K562 (cell line): ENCODE results near the gene RPTOR. TPM values are rescaled to one million over a fixed set of nuclear protein-coding genes. Genes with fewer than 3 reads are reported as not detected.

Experiments used
- ATAC-seq: fragments of 200-7000 bp; cut with Tn5 transposase; 3 replicates; pipeline ENCODE4 v1.9.1; 2020; ENCODE audit warnings: moderate library complexity
- BruUV-seq: library from RNA; stranded (reverse); fragments of 400-500 nt; replicated peaks from 2 replicates; lab custom pipeline; 2021; lab: Mats Ljungman, UMichigan
- CTCF ChIA-PET: fragments of 300-600 bp; formaldehyde crosslinking; extraction: SDS; loops from one replicate; lab custom pipeline; 2021; ENCODE audit warnings: low intra/inter-chr PET ratio; lab: Yijun Ruan, JAX
- POLR2A ChIA-PET: fragments of 300-600, 350-650 bp; sonication (Branson Sonifier 250); formaldehyde crosslinking; extraction: SDS; loops from one replicate; lab custom pipeline; 2021; ENCODE audit warnings: antibody characterized with exemption, inconsistent platforms; lab: Yijun Ruan, JAX
- DNase-seq, 4 experiments: peaks; one replicate each; pipeline versions ENCODE4 v3.0.0 to v3.0.0-alpha.2; 2011 to 2018; ENCODE audit warnings: low spot score in 3 of 4, mixed read lengths in 3 of 4; ENCODE audit errors: extremely low read depth in 1 of 4
- FAIRE-seq: peaks from 2 replicates; lab custom pipeline; 2011; peaks lifted over from hg19 to GRCh38; lab: Jason Lieb, UNC
- H2AFZ ChIP-seq: 2 replicates; pipeline ENCODE4 v1.6.0; 2011; ENCODE audit warnings: low read depth, low read length, control low read depth, inconsistent platforms
- H3K27ac ChIP-seq: fragments of 200-600 bp; 3 replicates; pipeline ENCODE4 v1.8.0; 2011; ENCODE audit warnings: low read depth, mild to moderate bottlenecking, control low read depth, inconsistent platforms, low read length, moderate library complexity, mixed read lengths; ENCODE audit errors: extremely low read depth
- H3K27me3 ChIP-seq, 2 experiments: fragments of 300-600 bp in 1 of 2; 2 replicates in 1 of 2; 3 replicates in 1 of 2; pipeline versions ENCODE4 v1.6.0 to v1.8.0; 2011; ENCODE audit warnings: inconsistent platforms in 2 of 2, low read length in 2 of 2, mild to moderate bottlenecking in 1 of 2, mixed read lengths in 1 of 2, moderate library complexity in 1 of 2; ENCODE audit not compliant: control insufficient read depth in 2 of 2, insufficient read depth in 2 of 2
- H3K36me3 ChIP-seq: fragments of 300-600 bp; 3 replicates; pipeline ENCODE4 v1.8.0; 2011; ENCODE audit warnings: mild to moderate bottlenecking, low read length, inconsistent platforms; ENCODE audit not compliant: control insufficient read depth, insufficient read depth
- H3K4me1 ChIP-seq, 2 experiments: fragments of 200-600 bp in 1 of 2; replicated peaks in 1 of 2; 2 replicates in 1 of 2; 3 replicates in 1 of 2; pipeline versions ENCODE4 v1.5.1 to v1.8.0; 2011; ENCODE audit warnings: inconsistent platforms in 2 of 2, low read length in 2 of 2, mild to moderate bottlenecking in 1 of 2, mixed read lengths in 1 of 2, moderate library complexity in 1 of 2; ENCODE audit not compliant: control insufficient read depth in 2 of 2, insufficient read depth in 2 of 2
- H3K4me2 ChIP-seq: 2 replicates; pipeline ENCODE4 v1.6.1; 2011; ENCODE audit warnings: low read length, control low read depth, inconsistent platforms, mixed read lengths; ENCODE audit not compliant: insufficient read depth
- H3K4me3 ChIP-seq: fragments of 200-600 bp; sonication (generic), shearing (Covaris generic); 2 replicates; pipeline ENCODE4 v1.5.1; 2016; ENCODE audit warnings: control low read depth, inconsistent platforms
- H3K79me2 ChIP-seq: fragments of 200-600 bp; 3 replicates; pipeline ENCODE4 v1.8.0; 2011; ENCODE audit warnings: low read length, inconsistent platforms; ENCODE audit not compliant: control insufficient read depth, insufficient read depth
- H3K9ac ChIP-seq, 2 experiments: 2 replicates each; pipeline versions ENCODE4 v1.6.0 to v1.6.1; 2011; ENCODE audit warnings: low read depth in 2 of 2, low read length in 2 of 2, control low read depth in 1 of 2, inconsistent platforms in 1 of 2, mild to moderate bottlenecking in 1 of 2, mixed read lengths in 1 of 2; ENCODE audit not compliant: insufficient read depth in 1 of 2
- H3K9me1 ChIP-seq: one replicate; pipeline ENCODE4 v1.6.0; 2011; ENCODE audit warnings: inconsistent platforms, mild to moderate bottlenecking, low read length, moderate library complexity; ENCODE audit not compliant: control insufficient read depth, insufficient read depth
- H3K9me3 ChIP-seq: replicated peaks from 2 replicates; pipeline ENCODE4 v1.5.1; 2011; ENCODE audit warnings: low read depth, low read length, inconsistent platforms; ENCODE audit not compliant: control insufficient read depth, insufficient read depth
- H4K20me1 ChIP-seq: replicated peaks from 2 replicates; pipeline ENCODE4 v1.6.1; 2011; ENCODE audit warnings: low read length, inconsistent platforms, mixed read lengths; ENCODE audit not compliant: control insufficient read depth, insufficient read depth
- CREM ChIP-seq: IDR thresholded peaks from 2 replicates; pipeline ENCODE4 v1.6.1; 2014; ENCODE audit warnings: antibody characterized with exemption, low read depth
- FOXP1 ChIP-seq: sonication (generic); formaldehyde crosslinking; IDR thresholded peaks from 2 replicates; pipeline ENCODE4 v1.8.0; 2022; ENCODE audit warnings: mild to moderate bottlenecking, missing genetic modification reagents
- GATA2 ChIP-seq: sonication (generic); formaldehyde crosslinking; IDR thresholded peaks from 2 replicates; pipeline ENCODE4 v1.4.0; 2020; ENCODE audit warnings: mild to moderate bottlenecking, missing genetic modification reagents
- POLR2A ChIP-seq: fragments of 450-650 bp; conservative IDR thresholded peaks from 2 replicates; pipeline ENCODE4 v1.6.1; 2016
- RB1 ChIP-seq: fragments of 450-650 bp; IDR thresholded peaks from 2 replicates; pipeline ENCODE4 v1.6.1; 2017; ENCODE audit warnings: low read depth, mild to moderate bottlenecking
- RBBP5 ChIP-seq: fragments of 200-600 bp; sonication (generic); IDR thresholded peaks from 2 replicates; pipeline ENCODE4 v1.6.1; 2012; ENCODE audit warnings: borderline replicate concordance, mild to moderate bottlenecking, low read length, control low read depth, inconsistent platforms; ENCODE audit not compliant: insufficient read depth, poor library complexity, severe bottlenecking
- TCFL5 ChIP-seq: fragments of 250-450 bp; sonication (Bioruptor Pico); conservative IDR thresholded peaks from 2 replicates; pipeline ENCODE4 v1.6.1; 2021; ENCODE audit warnings: mild to moderate bottlenecking, moderate library complexity, matching md5 sums
- ZKSCAN3 ChIP-seq: fragments of 250-450 bp; sonication (Bioruptor Pico); IDR thresholded peaks from 2 replicates; pipeline ENCODE4 v1.4.0; 2020
- ZNF707 ChIP-seq: fragments of 250-450 bp; sonication (Bioruptor Pico); conservative IDR thresholded peaks from 2 replicates; pipeline ENCODE4 v1.8.0; 2022; ENCODE audit warnings: inconsistent platforms, mild to moderate bottlenecking, moderate library complexity
- ZNF76 ChIP-seq: fragments of 250-450 bp; sonication (Bioruptor Pico); IDR thresholded peaks from 2 replicates; pipeline ENCODE4 v1.4.0; 2020; ENCODE audit warnings: mild to moderate bottlenecking, moderate library complexity, borderline replicate concordance
- WGBS: fragments of 100-300 bp; shearing (Covaris generic); methylation state at CpG from one replicate; pipeline ENCODE4 v1.1.6; 2016; ENCODE audit warnings: low coverage, mixed read lengths; ENCODE audit not compliant: insufficient coverage; ENCODE audit errors: missing lambda C conversion rate; 5-methylcytosine and 5-hydroxymethylcytosine counted together
- in situ Hi-C: fragments of 300-500 bp; cut with MboI; formaldehyde crosslinking; loops from 4 replicates; pipeline ENCODE4 v1.15.0; 2018; ENCODE audit warnings: inconsistent platforms, mixed read lengths
- intact Hi-C: fragments of 100-400 bp; cut with micrococcal nuclease; formaldehyde crosslinking; loops from 2 replicates; pipeline ENCODE4 v1.14.2; 2022
- polyA plus RNA-seq, 8 experiments: library from polyadenylated mRNA; depleted of rRNA in 4 of 8; stranded (reverse) in 5 of 8; unstranded in 3 of 8; fragments of >200 nt; fragmentation: Nextera tagmentation in 2 of 8; fragmentation: Illumina TruSeq in 1 of 8; extraction: Ambion mirVana in 2 of 8; extraction: Trizol in 1 of 8; gene quantifications; 2 replicates each; pipeline versions ENCODE4 v1.2.1 to v1.2.3, GENCODE V29; 2011 to 2014; ENCODE audit warnings: inconsistent platforms in 1 of 8, missing spikeins in 1 of 8
- total RNA-seq, 7 experiments: library from RNA; depleted of rRNA in 6 of 7; stranded (reverse); fragments of >200 nt in 6 of 7; fragmentation: Illumina TruSeq in 2 of 7; extraction: Trizol in 2 of 7; gene quantifications; 2 replicates each; pipeline versions ENCODE4 v1.2.1 to v1.2.3, GENCODE V29; 2011 to 2021; ENCODE audit warnings: low replicate concordance in 1 of 7
- TF ChIP-seq, protein P1 (sequence below): fragments of 250-450 bp; sonication (Bioruptor Pico); IDR thresholded peaks from 2 replicates; pipeline ENCODE4 v1.8.0; 2022; ENCODE audit warnings: moderate library complexity, mild to moderate bottlenecking, inconsistent platforms

The RPTOR gene
- total and polyA plus RNA-seq, 9 of the 15 experiments (the other 6 are each of a cell fraction or from before 2014, with no cell fraction given): 0.24 to 54.1 (median 10.2) TPM

DNA sequence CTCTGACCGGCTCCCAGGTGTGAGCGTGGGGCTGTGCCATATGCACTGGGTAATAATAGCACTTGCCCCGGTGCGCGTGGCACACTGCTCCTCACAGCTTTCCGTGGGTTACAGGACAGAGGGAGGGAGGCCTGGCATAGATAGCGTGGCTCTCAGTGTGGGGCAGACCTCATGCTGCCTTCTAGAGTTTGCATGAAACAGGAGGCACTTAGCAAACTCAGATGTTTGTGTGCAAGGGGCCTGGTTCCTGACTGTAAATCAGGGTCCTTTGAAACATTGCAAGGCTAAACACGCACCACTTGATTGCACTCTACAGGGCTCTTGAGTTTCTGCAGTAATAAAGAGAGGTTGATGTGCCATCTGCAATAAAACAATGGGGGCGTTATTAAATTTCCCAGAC, 101.7 kb downstream of the RPTOR start:
- no peaks in the 10 kb centered on the region for H3K9me3 ChIP-seq

More for the DNA sequence above, 101.7 kb downstream of the RPTOR start:
- in situ Hi-C loops: no loop called here
- H2AFZ ChIP-seq: no peak overlapping the region
- no peaks in the 10 kb centered on the region for H3K9me1 ChIP-seq
- H3K27ac ChIP-seq: no peak overlapping the region
- H3K4me1 ChIP-seq: peaks cover 15 to 17% of the 10 kb centered on the region in 2 experiments; a peak in 4 of 5 replicates
- H3K36me3 ChIP-seq: peaks cover 11% of the 10 kb centered on the region; the same call in 2 of the 3 replicates
- intact Hi-C loops: loop anchor here (5.0 kb wide), 1 partner anchor 69 kb away; no protein-coding TSS in a partner anchor
- CTCF ChIA-PET: no interaction called here
- TF ChIP-seq, protein P1, sequence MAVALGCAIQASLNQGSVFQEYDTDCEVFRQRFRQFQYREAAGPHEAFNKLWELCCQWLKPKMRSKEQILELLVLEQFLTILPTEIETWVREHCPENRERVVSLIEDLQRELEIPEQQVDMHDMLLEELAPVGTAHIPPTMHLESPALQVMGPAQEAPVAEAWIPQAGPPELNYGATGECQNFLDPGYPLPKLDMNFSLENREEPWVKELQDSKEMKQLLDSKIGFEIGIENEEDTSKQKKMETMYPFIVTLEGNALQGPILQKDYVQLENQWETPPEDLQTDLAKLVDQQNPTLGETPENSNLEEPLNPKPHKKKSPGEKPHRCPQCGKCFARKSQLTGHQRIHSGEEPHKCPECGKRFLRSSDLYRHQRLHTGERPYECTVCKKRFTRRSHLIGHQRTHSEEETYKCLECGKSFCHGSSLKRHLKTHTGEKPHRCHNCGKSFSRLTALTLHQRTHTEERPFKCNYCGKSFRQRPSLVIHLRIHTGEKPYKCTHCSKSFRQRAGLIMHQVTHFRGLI: no peak
- TF ChIP-seq RBBP5: no peak
- TF ChIP-seq TCFL5 (CRISPR knock-in tag): no peak
- no peak for TF ChIP-seq ZKSCAN3
- no peak for TF ChIP-seq ZNF76 (CRISPR knock-in tag)
- no peak for TF ChIP-seq GATA2
- TF ChIP-seq FOXP1 (CRISPR knock-in tag): no peak
- no peak for TF ChIP-seq ZNF707 (CRISPR knock-in tag)
- TF ChIP-seq RB1: no peak
- TF ChIP-seq POLR2A: no peak
- no peak for TF ChIP-seq CREM
- H3K79me2 ChIP-seq: peaks cover 46% of the 10 kb centered on the region
- POLR2A ChIA-PET: interaction anchor here (0.6 kb wide), 1 partner anchor 78 kb away, joined by 3 read pairs; no protein-coding TSS in a partner anchor
- DNase-seq: no peak
- H3K4me2 ChIP-seq: no peak overlapping the region
- H3K27me3 ChIP-seq: no peaks in the 10 kb centered on the region
- peaks cover 15% of the 10 kb centered on the region; the same call in 1 of the 2 replicates for H4K20me1 ChIP-seq
- H3K9ac ChIP-seq: no peak overlapping the region
- H3K4me3 ChIP-seq: no peak overlapping the region
- WGBS: 93% methylated on average over 8 of the region's 9 CpGs
- BruUV-seq: no TSS peak
- ATAC-seq: no peak
- FAIRE-seq: no peak
